Activated CD8-positive, alpha-beta memory T cell treated with anti-CD3 and anti-CD28 coated beads, Interleukin-2, amount 50 U/mL, for 1 hour (primary cell): ENCODE measurements around the gene ZCCHC9.
"Not testable (repeated sequence)": the region's sequence is repeated elsewhere in the genome, so short reads cannot be mapped to it uniquely, and the experiment has no call there.

ENCODE experiments used
- DNase-seq: peaks from one replicate; pipeline ENCODE4 v3.0.0-alpha.2; 2020; ENCODE audit errors: extremely low read depth

Gene ZCCHC9

GRCh38 chr5:81308836-81309235, 7.4 kb downstream of the ZCCHC9 start:
- no peak for DNase-seq

- no peak for DNase-seq
Measured at GRCh38 chr5:81310402-81311063, 9.1 kb downstream of the ZCCHC9 start.

- DNase-seq, result no peak
Measured at GRCh38 chr5:81313278-81313677, 11.9 kb downstream of the ZCCHC9 start.

- DNase-seq, result no peak
Measured at GRCh38 chr5:81313686-81314085, 12.3 kb downstream of the ZCCHC9 start.

GRCh38 chr5:81314581-81314980, 13.2 kb downstream of the ZCCHC9 start:
- DNase-seq, result no peak

GRCh38 chr5:81315336-81315735, 13.9 kb downstream of the ZCCHC9 start:
- DNase-seq, result no peak

- DNase-seq, result no peak
Measured at GRCh38 chr5:81315830-81316229, 14.4 kb downstream of the ZCCHC9 start.

GRCh38 chr5:81316571-81316970, 15.2 kb downstream of the ZCCHC9 start:
- no peak for DNase-seq

- DNase-seq, result no peak
Measured at GRCh38 chr5:81317536-81317935, 16.1 kb downstream of the ZCCHC9 start.

GRCh38 chr5:81326554-81326953, 25.2 kb downstream of the ZCCHC9 start:
- no peak for DNase-seq

GRCh38 chr5:81334304-81335061, 33.1 kb downstream of the ZCCHC9 start:
- DNase-seq, result no peak

- DNase-seq, result no peak
Measured at GRCh38 chr5:81335946-81336345, 34.6 kb downstream of the ZCCHC9 start.

GRCh38 chr5:81336556-81336955, 35.2 kb downstream of the ZCCHC9 start:
- DNase-seq, result no peak

- DNase-seq, result no peak
Measured at GRCh38 chr5:81337803-81338202, 36.4 kb downstream of the ZCCHC9 start.

GRCh38 chr5:81338213-81338612, 36.8 kb downstream of the ZCCHC9 start:
- not testable (repeated sequence) for DNase-seq

GRCh38 chr5:81344736-81345135, 43.3 kb downstream of the ZCCHC9 start:
- no peak for DNase-seq

GRCh38 chr5:81345411-81346003, 44.1 kb downstream of the ZCCHC9 start:
- no peak for DNase-seq

GRCh38 chr5:81349161-81349560, 47.8 kb downstream of the ZCCHC9 start:
- no peak for DNase-seq

- DNase-seq, result no peak
Measured at GRCh38 chr5:81350507-81350906, 49.1 kb downstream of the ZCCHC9 start.

GRCh38 chr5:81353189-81353588, 51.8 kb downstream of the ZCCHC9 start:
- DNase-seq, result no peak

GRCh38 chr5:81354093-81354492, 52.7 kb downstream of the ZCCHC9 start:
- no peak for DNase-seq

- no peak for DNase-seq
Measured at GRCh38 chr5:81355291-81356251, 54.2 kb downstream of the ZCCHC9 start.
